GM13977 (cell line): ENCODE results near the gene BRINP1.

Source experiments
- DNase-seq: peaks from one replicate; pipeline ENCODE4 v3.0.0; 2012; ENCODE audit warnings: low spot score
- CTCF ChIP-seq: IDR thresholded peaks from 2 replicates; pipeline ENCODE4 v1.5.1; 2012; ENCODE audit warnings: mild to moderate bottlenecking, control low read depth; ENCODE audit not compliant: insufficient read depth; ENCODE audit errors: extremely low read depth, missing control alignments
- in situ Hi-C: fragments of 300-500 bp; cut with MboI; formaldehyde crosslinking; loops from one replicate; pipeline ENCODE4 v1.12.0; 2022; ENCODE audit warnings: low sequenced_read_pairs, low pct_unique_long_range_greater_than_20kb, mixed read lengths, inconsistent platforms; ENCODE audit not compliant: unreplicated experiment

BRINP1 gene

GRCh38 chr9:119218293-119218692, 150.9 kb downstream of the BRINP1 start:
- no peak for DNase-seq
- TF ChIP-seq CTCF = no peak
- in situ Hi-C loops = no loop called here

GRCh38 chr9:119216651-119217331, 152.4 kb downstream of the BRINP1 start:
- no peak for TF ChIP-seq CTCF
- no peak for DNase-seq
- in situ Hi-C loops = no loop called here

- no peak for DNase-seq
- in situ Hi-C loops = no loop called here
- no peak for TF ChIP-seq CTCF
These were observed 153.6 kb downstream of the BRINP1 start for GRCh38 chr9:119215651-119216050.

- no peak for TF ChIP-seq CTCF
- in situ Hi-C loops = no loop called here
These were observed 155.8 kb downstream of the BRINP1 start for GRCh38 chr9:119213471-119213870.

GRCh38 chr9:119197893-119198607, 171.2 kb downstream of the BRINP1 start:
- TF ChIP-seq CTCF = no peak
- in situ Hi-C loops = no loop called here
- DNase-seq = no peak

More at GRCh38 chr9:119213471-119213870, 155.8 kb downstream of the BRINP1 start:
- no peak for DNase-seq

GRCh38 chr9:119195521-119195920, 173.7 kb downstream of the BRINP1 start:
- TF ChIP-seq CTCF = no peak
- in situ Hi-C loops = no loop called here
- DNase-seq = no peak
